ENCODE measurements around the gene PCDH1.

DNA sequence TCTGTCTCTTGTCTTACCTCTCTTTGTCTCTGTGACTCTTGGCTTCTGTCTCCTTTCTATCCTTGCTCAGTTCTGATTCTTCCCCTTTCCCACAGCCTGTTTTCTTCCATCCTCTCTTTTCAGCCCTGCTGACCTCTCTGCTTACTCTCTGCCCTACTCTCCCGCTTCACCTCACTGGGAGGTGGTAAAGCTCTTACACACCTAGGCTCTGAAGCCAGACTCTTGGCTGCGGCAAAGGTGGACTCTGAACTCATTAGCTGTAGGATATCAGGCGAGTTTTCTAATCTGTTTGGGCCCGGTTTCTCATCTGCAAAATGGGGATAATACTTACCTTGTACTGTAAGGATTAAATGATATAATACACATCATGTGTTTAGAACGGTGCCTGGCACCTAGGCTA lies 11.1 kb downstream of the PCDH1 start:
- TF ChIP-seq, protein P1, sequence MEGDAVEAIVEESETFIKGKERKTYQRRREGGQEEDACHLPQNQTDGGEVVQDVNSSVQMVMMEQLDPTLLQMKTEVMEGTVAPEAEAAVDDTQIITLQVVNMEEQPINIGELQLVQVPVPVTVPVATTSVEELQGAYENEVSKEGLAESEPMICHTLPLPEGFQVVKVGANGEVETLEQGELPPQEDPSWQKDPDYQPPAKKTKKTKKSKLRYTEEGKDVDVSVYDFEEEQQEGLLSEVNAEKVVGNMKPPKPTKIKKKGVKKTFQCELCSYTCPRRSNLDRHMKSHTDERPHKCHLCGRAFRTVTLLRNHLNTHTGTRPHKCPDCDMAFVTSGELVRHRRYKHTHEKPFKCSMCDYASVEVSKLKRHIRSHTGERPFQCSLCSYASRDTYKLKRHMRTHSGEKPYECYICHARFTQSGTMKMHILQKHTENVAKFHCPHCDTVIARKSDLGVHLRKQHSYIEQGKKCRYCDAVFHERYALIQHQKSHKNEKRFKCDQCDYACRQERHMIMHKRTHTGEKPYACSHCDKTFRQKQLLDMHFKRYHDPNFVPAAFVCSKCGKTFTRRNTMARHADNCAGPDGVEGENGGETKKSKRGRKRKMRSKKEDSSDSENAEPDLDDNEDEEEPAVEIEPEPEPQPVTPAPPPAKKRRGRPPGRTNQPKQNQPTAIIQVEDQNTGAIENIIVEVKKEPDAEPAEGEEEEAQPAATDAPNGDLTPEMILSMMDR (IDR thresholded peaks at IDR 0.05): no peak
- no peak for TF ChIP-seq EP300 (IDR thresholded peaks at IDR 0.05; ENCODE audit: low read depth)

All from transverse colon (tissue), 3 donors.